Stomach (tissue), 19 donors: ENCODE measurements around the gene GPANK1. TPM values are rescaled to one million over a fixed set of nuclear protein-coding genes. Genes with fewer than 3 reads are reported as not detected.

Experiments
- DNase-seq, 2 donors: peaks; one replicate each; pipeline versions ENCODE4 v3.0.0 to v3.0.0-alpha.2; 2013 to 2019
- H3K27ac ChIP-seq, 5 donors: fragments of 200-600 bp in 4 of 5; sonication (generic) in 4 of 5; one replicate each; pipeline ENCODE4 v1.5.1; 2013 to 2019; ENCODE audit warnings: mild to moderate bottlenecking in 1 of 5, moderate library complexity in 1 of 5
- H3K27me3 ChIP-seq, 3 donors: fragments of 200-600 bp; sonication (generic); one replicate each; pipeline ENCODE4 v1.5.1; 2017 to 2019; ENCODE audit warnings: mixed run types in 1 of 3
- H3K36me3 ChIP-seq, 4 donors: fragments of 200-600 bp; sonication (generic); 1 replicate in 3 of 4; 2 replicates in 1 of 4; pipeline ENCODE4 v1.5.1; 2016 to 2019
- H3K4me1 ChIP-seq, 4 donors: fragments of 200-600 bp; sonication (generic); one replicate each; pipeline ENCODE4 v1.5.1; 2016 to 2019
- H3K4me3 ChIP-seq, 4 donors: fragments of 200-600 bp; sonication (generic) in 3 of 4; one replicate each; pipeline ENCODE4 v1.5.1; 2016 to 2019; ENCODE audit warnings: mild to moderate bottlenecking in 1 of 4
- H3K9me3 ChIP-seq, 4 donors: fragments of 200-600 bp; sonication (generic); one replicate each; pipeline ENCODE4 v1.5.1; 2016 to 2019
- CTCF ChIP-seq, 7 experiments: fragments of 450-650 bp in 4 of 7; fragments of 200-600 bp in 3 of 7; sonication (generic) in 3 of 7; IDR thresholded peaks; one replicate each; pipeline ENCODE4 v1.5.1; 2016 to 2019; ENCODE audit warnings: antibody characterized with exemption in 7 of 7, control low read depth in 2 of 7, mild to moderate bottlenecking in 1 of 7
- EP300 ChIP-seq: sonication (generic); formaldehyde crosslinking; IDR thresholded peaks from one replicate; pipeline ENCODE4 v1.6.1; 2017; ENCODE audit warnings: antibody characterized with exemption
- POLR2A ChIP-seq, 4 donors: fragments of 450-650 bp; IDR thresholded peaks; one replicate each; pipeline ENCODE4 v1.6.1; 2016; ENCODE audit warnings: antibody characterized with exemption in 4 of 4, control low read depth in 2 of 4, mild to moderate bottlenecking in 1 of 4, moderate library complexity in 1 of 4
- POLR2AphosphoS5 ChIP-seq, 3 donors: sonication (generic); formaldehyde crosslinking; IDR thresholded peaks; one replicate each; pipeline ENCODE4 v1.6.1; 2016; ENCODE audit warnings: antibody characterized with exemption in 3 of 3
- WGBS, 5 donors: extraction: QIAGEN DNeasy Blood & Tissue Kit in 3 of 5; methylation state at CpG; one replicate each; pipeline versions ENCODE4 v1.1.5 to v1.1.7; 2013 to 2018; 5-methylcytosine and 5-hydroxymethylcytosine counted together
- intact Hi-C: fragments of 100-400 bp; cut with DNase I; formaldehyde crosslinking; loops from one replicate; pipeline ENCODE4 v1.15.1; 2023; ENCODE audit warnings: low total_unique reads
- long read RNA-seq, 10 donors: transcript quantifications; one replicate each; lab custom pipeline, GENCODE V29; 2026
- polyA plus RNA-seq, 3 donors: library from polyadenylated mRNA; stranded (reverse); fragments of 200-250 nt; gene quantifications; one replicate each; pipeline ENCODE4 v1.2.3, GENCODE V29; 2013
- total RNA-seq, 5 donors: library from RNA; depleted of rRNA; stranded (reverse); fragments of >200 nt; gene quantifications; one replicate each; pipeline versions ENCODE4 v1.1.0 to v1.2.3, GENCODE V29; 2014 to 2016
- donor health status: healthy with polysubstance abuse.
- donor health status: Bipolar disorder and iron deficiency.
- donor health status: healthy.

Gene GPANK1
- total RNA-seq: 10 to 100 TPM in 4 of 5 donors, 1 to 10 TPM in 1; 5.8 to 36.8 (median 10.6) TPM
- 10 to 100 TPM; 13.0 to 17.9 (median 13.4) TPM for polyA plus RNA-seq
- long read RNA-seq, donor 1: 0 reads
- long read RNA-seq, donor 2, partial matches to known transcripts: 0 of 1 reads
- long read RNA-seq, donor 2, other reads (novel, unspliced or antisense): 0 of 1 reads
- long read RNA-seq, donor 3, partial matches to known transcripts: 7 of 8 reads
- long read RNA-seq, donor 3, other reads (novel, unspliced or antisense): 0 of 8 reads
- long read RNA-seq, donor 4, partial matches to known transcripts: 5 of 24 reads
- long read RNA-seq, donor 4, other reads (novel, unspliced or antisense): 19 of 24 reads
- long read RNA-seq, donor 5, partial matches to known transcripts: 0 of 2 reads
- long read RNA-seq, donor 5, other reads (novel, unspliced or antisense): 0 of 2 reads
- long read RNA-seq, donor 6, partial matches to known transcripts: 17 of 17 reads
- long read RNA-seq, donor 6, other reads (novel, unspliced or antisense): 0 of 17 reads
- long read RNA-seq, donor 7, partial matches to known transcripts: 6 of 8 reads
- long read RNA-seq, donor 7, other reads (novel, unspliced or antisense): 0 of 8 reads
- long read RNA-seq, donor 8, partial matches to known transcripts: 8 of 8 reads
- long read RNA-seq, donor 8, other reads (novel, unspliced or antisense): 0 of 8 reads
- long read RNA-seq, donor 9, partial matches to known transcripts: 0 of 2 reads
- long read RNA-seq, donor 9, other reads (novel, unspliced or antisense): 0 of 2 reads
- long read RNA-seq, donor 10, partial matches to known transcripts: 0 of 1 reads
- long read RNA-seq, donor 10, other reads (novel, unspliced or antisense): 0 of 1 reads

- 0% methylated on average over 37 to 39 of the region's 39 CpGs for WGBS, 5 donors
- peaks cover 34 to 74% (median 62%) of the 10 kb centered on the region in 4 donors for H3K4me1 ChIP-seq
- DNase-seq: peak; percentile 94 to 98
- peak within 1 kb of the TSS; percentile 94 to 98 (median 97) for H3K27ac ChIP-seq
- no peaks in the 10 kb centered on the region for H3K27me3 ChIP-seq
- TF ChIP-seq POLR2AphosphoS5 (IDR thresholded peaks at IDR 0.05): peak; percentile 84 to 94 (median 90)
- TF ChIP-seq EP300: no peak
- no peak for TF ChIP-seq POLR2A (IDR thresholded peaks at IDR 0.05)
- TF ChIP-seq CTCF (IDR thresholded peaks at IDR 0.05): no peak
- intact Hi-C loops: no loop called here
- peak within 1 kb of the TSS; percentile 72 to 98 (median 90) for H3K4me3 ChIP-seq
- no peaks in the 10 kb centered on the region for H3K9me3 ChIP-seq
- peaks cover 37 to 53% (median 51%) of the 10 kb centered on the region in 4 donors for H3K36me3 ChIP-seq
These were observed at the start of gene GPANK1 for GRCh38 chr6:31664790-31665500. Gene GPANK1, minus strand, starts transcription at chr6:31664997. Its CDS starts 519 bp downstream, at chr6:31664478.

- H3K27me3 ChIP-seq: peaks cover 0 to 4% (median 0%) of the 10 kb centered on the region in 3 donors
- intact Hi-C loops: no loop called here
- no peaks in the 10 kb centered on the region for H3K36me3 ChIP-seq
- TF ChIP-seq CTCF (IDR thresholded peaks at IDR 0.05): no peak
- no peak for TF ChIP-seq EP300
- no peak for TF ChIP-seq POLR2AphosphoS5 (IDR thresholded peaks at IDR 0.05)
- no peak for TF ChIP-seq POLR2A (IDR thresholded peaks at IDR 0.05)
- no peaks in the 10 kb centered on the region for H3K9me3 ChIP-seq
- H3K4me1 ChIP-seq: peaks cover 0 to 24% (median 12%) of the 10 kb centered on the region in 4 donors
- H3K4me3 ChIP-seq: no peak overlapping the region
- 37 to 51% (median 47%) methylated on average over 5 of the region's 5 CpGs for WGBS, 5 donors
- DNase-seq: no peak
- H3K27ac ChIP-seq: no peak overlapping the region
These were observed 49.3 kb upstream of the GPANK1 start for GRCh38 chr6:31713991-31714684.

DNA sequence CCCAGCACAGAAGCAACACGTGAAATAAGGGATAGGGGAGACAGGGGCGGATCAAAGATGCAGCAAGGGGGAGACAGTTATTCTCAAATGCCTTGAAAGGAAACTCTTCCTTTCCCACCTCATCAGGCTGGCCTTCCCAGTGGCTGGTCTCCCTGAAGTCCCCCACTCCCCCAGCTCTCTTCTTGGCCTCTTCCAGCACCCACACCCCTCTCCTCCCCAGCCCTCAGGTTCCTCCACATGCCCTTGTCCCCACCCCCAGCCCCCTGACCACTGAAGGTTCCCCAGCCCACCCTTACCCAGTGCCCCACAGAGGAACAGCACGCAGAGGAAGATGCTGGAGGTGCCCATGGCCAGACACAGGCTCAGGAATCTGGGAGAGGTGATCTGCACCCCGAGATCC, 48.7 kb upstream of the GPANK1 start:
- Histone ChIP-seq H3K4me3 (no peak overlapping the region), H3K4me1 (peaks cover 0 to 17% (median 10%) of the 10 kb centered on the region in 4 donors), H3K27me3 (peaks cover 0 to 4% (median 0%) of the 10 kb centered on the region in 3 donors), H3K9me3 (no peaks in the 10 kb centered on the region), H3K36me3 (no peaks in the 10 kb centered on the region), H3K27ac (no peak overlapping the region)
- intact Hi-C loops: no loop called here
- WGBS, 5 donors: 62 to 82% (median 75%) methylated on average over 4 of the region's 4 CpGs
- no peak for TF ChIP-seq POLR2A (IDR thresholded peaks at IDR 0.05)
- DNase-seq: no peak

DNA sequence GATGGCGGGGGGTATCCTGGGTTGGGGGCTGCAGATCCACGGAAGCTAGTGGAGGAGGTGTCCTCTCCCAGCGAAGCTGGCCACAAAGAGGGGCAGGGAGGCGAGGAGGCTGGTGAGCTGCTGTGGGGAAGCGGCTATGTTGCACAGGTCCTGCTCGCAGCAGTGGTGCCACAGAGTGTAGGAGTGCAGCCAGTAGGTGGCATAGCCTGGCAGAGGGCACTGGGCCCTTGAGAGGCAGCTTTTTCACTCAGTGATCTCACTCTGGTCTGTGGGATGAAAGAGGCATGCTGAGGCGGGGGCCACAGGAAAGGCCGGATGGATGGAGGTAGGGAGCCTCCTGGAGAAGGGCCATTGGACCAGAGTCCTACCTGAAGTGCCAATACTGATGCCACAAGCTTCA, 47.5 kb upstream of the GPANK1 start:
- 70 to 83% (median 77%) methylated on average over 8 of the region's 8 CpGs for WGBS, 5 donors
- peaks cover 0 to 10% (median under 1%) of the 10 kb centered on the region in 4 donors for H3K4me1 ChIP-seq
- no peaks in the 10 kb centered on the region for H3K36me3 ChIP-seq
- no peak overlapping the region for H3K27ac ChIP-seq
- H3K4me3 ChIP-seq: no peak overlapping the region
- DNase-seq: no peak
- peaks cover 0 to 4% (median 0%) of the 10 kb centered on the region in 3 donors for H3K27me3 ChIP-seq
- TF ChIP-seq EP300 (no peak), POLR2A (IDR thresholded peaks at IDR 0.05) (no peak), CTCF (IDR thresholded peaks at IDR 0.05) (peak in 1 of 7 experiments; percentile 19)
- no peaks in the 10 kb centered on the region for H3K9me3 ChIP-seq
- intact Hi-C loops: no loop called here
